NK-92 (cell line): ENCODE data around the gene COG1.

Experiments
- DNase-seq: peaks from one replicate; lab custom pipeline; 2025; ENCODE audit not compliant: unreplicated experiment; lab: John Stamatoyannopoulos, UW

The COG1 gene

DNA sequence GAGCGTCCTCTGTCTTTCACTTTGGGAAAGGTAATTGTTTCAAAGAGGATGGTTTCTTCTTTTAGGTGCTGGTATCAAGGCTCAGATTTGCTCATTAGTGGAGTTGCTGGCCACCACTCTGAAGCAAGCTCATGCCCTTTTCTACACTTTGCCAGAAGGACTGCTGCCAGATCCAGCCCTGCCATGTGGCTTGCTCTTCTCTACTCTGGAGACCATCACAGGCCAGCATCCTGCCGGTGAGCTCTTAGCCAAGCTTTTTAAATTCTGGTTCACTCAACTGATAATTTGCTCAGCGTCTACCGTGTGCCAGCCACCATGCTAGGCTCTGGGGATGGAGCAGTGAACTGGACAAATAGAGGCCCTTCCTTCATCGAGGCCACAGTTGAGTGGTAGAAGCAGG lies 4.3 kb downstream of the COG1 start:
- no peak for DNase-seq

DNA sequence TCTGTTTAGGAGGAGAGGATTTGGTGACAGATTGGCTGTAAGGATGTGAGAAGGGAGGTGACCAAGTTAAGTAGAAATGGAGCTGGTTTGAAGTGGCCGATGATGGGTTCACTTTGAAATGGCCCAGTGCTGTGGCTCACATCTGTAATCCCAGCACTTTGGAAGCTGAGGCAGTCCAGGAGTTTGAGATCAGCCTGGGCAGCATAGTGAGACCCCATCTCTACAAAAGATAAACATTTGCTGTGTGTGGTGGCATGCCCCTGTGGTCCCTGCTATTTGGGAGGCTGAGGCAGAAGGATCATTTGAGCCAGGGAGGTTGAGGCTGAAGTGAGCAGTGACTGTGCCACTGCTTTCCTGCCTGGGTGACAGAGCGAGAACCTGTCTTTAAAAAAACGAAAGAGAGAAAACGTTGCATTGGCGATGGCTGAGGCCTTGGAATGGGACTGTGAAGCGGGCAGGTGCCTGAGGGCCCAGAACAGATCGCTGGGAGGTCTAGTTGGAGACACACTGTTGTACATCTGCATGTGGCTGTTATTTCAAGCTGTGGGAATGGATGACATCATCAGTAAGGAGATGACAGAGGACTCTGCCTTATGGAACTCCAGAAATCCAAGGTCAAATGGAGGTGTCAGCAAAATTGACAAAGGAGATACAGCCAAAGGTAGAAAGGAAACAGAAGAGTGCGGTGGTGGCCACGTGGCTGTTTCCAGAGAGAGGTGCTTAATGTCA lies 5.5 kb downstream of the COG1 start:
- no peak for DNase-seq

DNA sequence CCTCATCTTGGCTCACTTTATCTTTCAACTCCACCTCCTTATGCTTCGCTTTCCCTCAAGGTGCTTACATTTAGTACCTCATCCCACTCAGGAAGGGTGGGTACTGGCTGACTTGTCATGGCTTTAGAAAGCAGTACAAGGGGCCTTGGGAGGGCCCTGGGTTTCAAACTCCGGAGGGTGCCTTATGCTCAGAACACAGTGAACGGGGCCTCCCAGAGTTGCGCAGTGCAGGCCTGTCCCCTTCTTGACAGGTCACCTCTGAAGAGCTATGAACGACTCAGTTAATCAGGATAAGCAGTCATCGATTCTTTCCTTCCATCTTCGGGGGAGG lies 6.0 kb downstream of the COG1 start:
- no peak for DNase-seq

- DNase-seq: no peak
These were observed 7.0 kb downstream of the COG1 start for GRCh38 chr17:73199751-73200317.

- DNase-seq: no peak
These were observed 7.6 kb downstream of the COG1 start for GRCh38 chr17:73200476-73200875.

GRCh38 chr17:73201215-73202069 lies 8.6 kb downstream of the COG1 start:
- no peak for DNase-seq

GRCh38 chr17:73203135-73203787 lies 10.4 kb downstream of the COG1 start:
- no peak for DNase-seq

- DNase-seq: no peak
These were observed 11.1 kb downstream of the COG1 start for GRCh38 chr17:73203788-73204479.

DNA sequence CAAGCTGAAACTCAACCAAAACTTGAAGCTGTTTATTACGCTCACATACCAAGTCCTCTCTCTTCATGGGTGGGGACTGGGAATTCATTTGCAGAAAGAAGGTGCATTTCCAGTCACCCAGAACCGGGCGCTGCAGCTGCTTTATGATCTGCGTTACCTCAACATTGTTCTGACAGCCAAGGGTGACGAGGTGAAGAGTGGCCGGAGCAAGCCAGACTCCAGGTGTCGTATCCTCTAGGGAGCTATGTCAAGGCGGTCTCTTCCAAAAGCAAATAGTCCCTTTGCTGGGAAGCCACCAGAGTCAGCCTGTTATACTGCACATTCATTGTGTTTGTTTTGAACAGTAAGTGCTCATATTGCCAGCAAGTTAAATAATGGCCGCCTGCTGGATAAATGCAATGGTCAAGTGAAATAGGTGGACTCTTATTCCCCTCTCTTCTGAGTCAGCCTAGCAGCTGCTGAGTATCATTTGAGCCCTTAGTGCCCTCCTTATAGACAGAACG lies 12.7 kb downstream of the COG1 start:
- DNase-seq: no peak

GRCh38 chr17:73208139-73208827 lies 15.4 kb downstream of the COG1 start:
- no peak for DNase-seq

DNA sequence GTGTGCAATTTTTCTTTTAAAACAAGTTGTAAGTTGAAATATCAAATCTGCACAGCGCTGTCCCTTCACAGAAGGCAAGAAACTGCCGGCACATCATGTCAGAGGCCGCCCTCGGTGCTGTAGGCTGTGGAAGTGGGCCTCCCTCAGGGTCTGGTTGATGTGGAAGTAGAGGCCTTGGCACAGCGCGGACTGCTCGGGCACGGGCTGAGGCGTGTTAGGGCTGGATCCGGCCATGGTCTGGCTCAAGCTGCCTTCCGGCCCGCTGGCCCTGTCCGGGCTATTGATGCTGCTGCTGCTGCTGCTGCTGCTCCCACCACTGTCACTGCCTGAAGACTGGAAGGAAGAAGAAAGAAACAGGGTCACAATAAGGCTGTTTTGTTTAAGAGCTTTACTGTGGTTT lies 16.6 kb downstream of the COG1 start:
- DNase-seq: no peak

DNA sequence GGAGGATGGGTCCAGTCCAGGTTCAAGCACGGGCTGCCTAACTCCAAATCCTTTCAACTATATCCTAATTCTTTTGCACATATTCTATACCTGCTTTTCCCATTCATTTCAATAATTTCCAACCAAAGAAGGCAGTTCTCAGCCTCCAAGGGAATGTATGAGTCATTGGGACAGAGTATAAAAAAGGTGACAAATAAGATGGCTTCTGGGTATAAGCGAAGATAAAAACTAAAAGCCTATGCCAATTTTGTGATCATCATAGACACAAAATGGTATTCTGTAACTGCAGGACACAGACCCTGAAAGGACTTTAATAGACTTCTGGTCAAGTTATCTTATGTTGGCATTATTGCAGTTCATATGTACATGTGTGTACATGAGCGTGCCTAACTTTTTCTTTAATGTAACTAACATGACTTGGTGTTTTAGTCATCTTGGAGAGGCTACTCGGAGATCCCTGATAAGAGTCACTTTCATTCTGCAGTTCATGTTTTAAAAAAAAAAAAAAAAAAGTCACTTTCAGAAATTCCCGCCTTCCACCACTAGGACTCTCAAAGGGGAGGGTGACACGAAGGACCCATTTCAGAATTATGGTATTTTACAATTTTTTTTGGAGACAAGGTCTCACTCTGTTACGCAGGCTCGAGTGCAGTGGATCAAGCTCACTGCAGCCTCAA lies 17.3 kb downstream of the COG1 start:
- DNase-seq: no peak

DNA sequence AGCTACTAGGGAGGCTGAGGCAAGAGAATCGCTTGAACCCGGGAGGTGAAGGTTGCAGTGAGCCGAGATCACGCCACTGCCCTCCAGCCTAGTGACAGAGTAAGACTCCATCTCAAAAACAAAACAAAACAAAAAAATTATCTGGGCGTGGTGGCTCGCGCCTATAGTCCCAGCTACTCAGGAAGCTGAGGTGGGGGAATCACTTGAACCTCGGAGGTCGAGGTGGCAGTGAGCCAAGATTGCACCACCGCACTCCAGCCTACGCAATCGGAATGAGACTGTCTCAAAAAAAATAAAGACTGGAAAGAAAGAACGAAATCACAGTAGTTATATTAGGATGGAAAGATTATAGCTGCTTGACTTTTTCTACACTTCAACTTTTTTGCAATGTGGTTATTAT lies 18.9 kb downstream of the COG1 start:
- no peak for DNase-seq

DNA sequence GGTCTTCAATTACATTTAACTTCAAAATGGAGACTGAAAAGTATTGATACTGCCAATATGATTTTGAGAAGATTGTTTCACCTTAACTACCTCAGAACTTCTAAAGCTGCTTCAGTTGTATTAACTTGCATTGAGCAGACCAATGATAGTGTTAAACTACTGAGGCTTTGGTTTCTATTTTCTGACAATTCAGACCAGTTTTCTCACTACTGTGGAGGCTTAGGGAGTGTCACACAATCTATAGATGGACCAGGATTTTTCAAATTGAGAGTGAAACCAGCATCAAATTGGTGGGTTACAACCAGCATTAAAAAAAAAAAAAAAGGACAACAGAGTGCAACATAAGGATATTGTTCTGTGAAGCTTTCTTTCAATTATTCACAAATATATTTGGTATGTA lies 21.2 kb downstream of the COG1 start:
- no peak for DNase-seq

GRCh38 chr17:73214851-73215250 lies 22.0 kb downstream of the COG1 start:
- no peak for DNase-seq

DNA sequence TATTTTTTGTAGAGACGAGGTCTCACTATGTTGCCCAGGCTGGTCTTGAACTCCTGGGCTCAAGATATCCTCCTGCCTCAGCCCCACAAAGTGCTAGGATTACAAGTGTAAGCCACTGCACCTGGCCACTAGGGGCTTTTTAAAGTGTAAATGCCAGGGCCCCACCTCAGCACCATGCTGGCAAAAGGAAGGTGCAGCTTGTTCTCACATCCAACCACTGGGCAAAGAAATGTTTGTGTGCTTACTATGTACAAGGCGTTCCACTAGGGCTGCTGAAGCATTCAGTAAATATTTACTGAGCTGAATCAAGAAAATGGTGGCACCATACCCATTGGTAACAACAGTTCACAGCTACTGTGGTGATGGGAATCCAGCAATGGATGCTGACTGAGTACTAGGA lies 22.6 kb downstream of the COG1 start:
- DNase-seq: no peak

GRCh38 chr17:73223626-73224230 lies 30.9 kb downstream of the COG1 start:
- no peak for DNase-seq

GRCh38 chr17:73224237-73224636 lies 31.4 kb downstream of the COG1 start:
- no peak for DNase-seq

GRCh38 chr17:73224663-73225305 lies 31.9 kb downstream of the COG1 start:
- no peak for DNase-seq
